Heart left ventricle (tissue), 16 donors: ENCODE data around the gene HDAC4. TPM values are rescaled to one million over a fixed set of nuclear protein-coding genes. Genes with fewer than 3 reads are reported as not detected.
A peak's percentile ranks its signal among the peaks of the same experiment; 100 is the strongest.

ENCODE experiments used
- ATAC-seq, 4 donors: fragments of 200-7000 bp; cut with Tn5 transposase; one replicate each; pipeline ENCODE4 v1.9.1; 2020 to 2022; ENCODE audit warnings: moderate library complexity in 4 of 4, mild to moderate bottlenecking in 3 of 4, moderate number of reproducible peaks in 1 of 4
- DNase-seq, 5 donors: peaks; one replicate each; pipeline ENCODE4 v3.0.0-alpha.2; 2020
- H3K27ac ChIP-seq, 12 donors: fragments of 200-600 bp; sonication (generic) in 4 of 12; one replicate each; pipeline versions ENCODE4 v1.5.0 to v1.8.0; 2016 to 2022; ENCODE audit warnings: mild to moderate bottlenecking in 2 of 12
- H3K27me3 ChIP-seq, 9 donors: fragments of 200-600 bp; sonication (generic) in 2 of 9; one replicate each; pipeline versions ENCODE4 v1.5.1 to v1.8.0; 2016 to 2022; ENCODE audit warnings: mild to moderate bottlenecking in 3 of 9
- H3K36me3 ChIP-seq, 9 donors: fragments of 200-600 bp; sonication (generic) in 2 of 9; one replicate each; pipeline versions ENCODE4 v1.5.0 to v1.8.0; 2018 to 2022; ENCODE audit warnings: mild to moderate bottlenecking in 2 of 9
- H3K4me1 ChIP-seq, 12 donors: fragments of 200-600 bp; sonication (generic) in 4 of 12; one replicate each; pipeline versions ENCODE4 v1.5.0 to v1.8.0; 2016 to 2022; ENCODE audit warnings: mild to moderate bottlenecking in 3 of 12
- H3K4me3 ChIP-seq, 12 donors: fragments of 200-600 bp; sonication (generic) in 4 of 12; one replicate each; pipeline versions ENCODE4 v1.5.0 to v1.8.0; 2017 to 2022; ENCODE audit warnings: mild to moderate bottlenecking in 9 of 12, moderate library complexity in 4 of 12
- H3K9me3 ChIP-seq, 12 donors: fragments of 200-600 bp; sonication (generic) in 4 of 12; one replicate each; pipeline versions ENCODE4 v1.5.0 to v1.8.0; 2016 to 2022; ENCODE audit warnings: mild to moderate bottlenecking in 1 of 12
- POLR2A ChIP-seq, 2 donors: fragments of 450-650 bp; IDR thresholded peaks; one replicate each; pipeline ENCODE4 v1.6.1; 2017; ENCODE audit warnings: antibody characterized with exemption in 2 of 2, mild to moderate bottlenecking in 2 of 2, moderate library complexity in 2 of 2
- WGBS, 4 donors: extraction: QIAGEN DNeasy Blood & Tissue Kit in 2 of 4; methylation state at CpG; one replicate each; pipeline versions ENCODE4 v1.1.5 to v1.1.7; 2013 to 2018; 5-methylcytosine and 5-hydroxymethylcytosine counted together
- intact Hi-C, 10 donors: fragments of 100-400 bp; cut with DNase I; formaldehyde crosslinking; loops; one replicate each; pipeline versions ENCODE4 v1.11.1 to v1.14.2; 2022
- polyA plus RNA-seq, 2 donors: library from polyadenylated mRNA; stranded (reverse); fragments of 200-250 nt; gene quantifications; one replicate each; pipeline ENCODE4 v1.2.3, GENCODE V29; 2013
- total RNA-seq, 9 donors: library from RNA; depleted of rRNA in 2 of 9; stranded (reverse); fragments of >200 nt in 2 of 9; fragmentation: NEBNext Ultra II Directional in 3 of 9; extraction: Animal tissue kit (Norgen Biotek cat#: 25700) in 3 of 9; gene quantifications; one replicate each; pipeline versions ENCODE4 v1.1.0 to v1.2.4, GENCODE V29; 2016 to 2023
- TF ChIP-seq, protein P1 (sequence below), 12 donors: fragments of 200-600 bp; sonication (generic) in 4 of 12; IDR thresholded peaks; one replicate each; pipeline versions ENCODE4 v1.5.0 to v1.8.0; 2018 to 2022; ENCODE audit warnings: antibody characterized with exemption in 12 of 12, mild to moderate bottlenecking in 5 of 12
- donor health status: ischemic (EF 13 %, LVEDD 7.1; RV severe dilation, severe dysfunction).
- donor health status: healthy with polysubstance abuse.
- donor health status: DM: no; HTN: yes; CAD: no.
- donor health status: DM: no; HTN: no; CAD: no.
- donor health status: ischemic (EF 25% LVEDD 6.9; RV normal size, moderate dysfunction).
- donor health status: ischemic (EF 25% LVEDD 5.7; RV mildly dilated, moderate dysfunction).
- donor health status: healthy.
- donor health status: DM: yes; HTN: yes; CAD: no.
- donor health status: ischemic (EF 35%, LVEDD 5.7; RV mildly dilated, moderate dysfunction).
- donor health status: nonischemic (EF 11% LVEDD 7.7; RV severe dilation, severe dysfunction).
- donor health status: DM: yes; HTN: yes; CAD: no.
- donor health status: PGD.
- donor health status: ischemic (EF 29% LVEDD 5.4; RV normal size, mild dysfunction).
- donor health status: nonischemic (EF 23%, LVEDD 6.1; RV moderate dilation, normal function).

HDAC4 gene
- total and polyA plus RNA-seq, 11 donors = 13.9 to 37.6 (median 27.5) TPM

DNA sequence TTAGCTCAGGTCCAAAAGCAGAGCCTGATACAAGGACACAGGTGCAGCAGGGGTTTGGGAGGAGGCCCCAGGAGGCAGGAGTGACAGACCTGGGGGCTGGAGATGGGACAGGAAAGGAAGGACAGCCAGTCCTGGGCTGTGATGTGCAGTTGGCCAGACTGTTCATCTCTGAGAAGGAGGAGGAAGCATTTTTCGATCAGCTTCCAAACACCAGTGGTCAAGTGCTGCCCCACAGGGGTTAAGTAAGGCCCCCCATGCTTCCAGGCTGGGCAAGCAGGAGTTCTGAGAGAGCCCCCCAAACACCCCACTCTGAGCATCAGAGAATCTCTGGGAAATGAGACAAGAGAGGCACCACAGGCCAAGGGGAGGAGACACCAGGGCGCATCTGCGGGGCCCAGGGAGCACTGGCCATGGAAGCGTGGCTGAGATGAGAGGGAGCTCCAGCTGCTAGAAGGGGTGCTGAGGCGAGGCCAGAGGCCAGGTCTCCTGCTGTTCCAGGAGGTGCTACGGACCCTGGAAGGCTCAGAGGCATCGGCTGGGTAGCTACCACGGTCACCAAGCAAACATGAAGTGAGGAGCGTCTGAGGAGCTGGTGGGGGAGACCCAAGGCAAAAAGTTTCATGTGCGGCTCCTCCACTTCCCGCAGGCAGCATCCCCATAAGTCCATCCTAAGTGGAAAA lies 5.6 kb upstream of the HDAC4 start:
- ATAC-seq = no peak
- DNase-seq = no peak
- intact Hi-C loops = loop anchor here in 2 of 10 donors (10.0 kb wide), 2 partner anchors 372 to 728 kb away; partner anchors contain the start of gene COPS9 (in 1 of the 2)
- H3K9me3 ChIP-seq = peaks cover 0 to 8% (median 0%) of the 10 kb centered on the region in 12 donors
- H3K27ac ChIP-seq = no peak overlapping the region
- no peaks in the 10 kb centered on the region for H3K36me3 ChIP-seq
- no peaks in the 10 kb centered on the region for H3K27me3 ChIP-seq
- TF ChIP-seq, protein P1, sequence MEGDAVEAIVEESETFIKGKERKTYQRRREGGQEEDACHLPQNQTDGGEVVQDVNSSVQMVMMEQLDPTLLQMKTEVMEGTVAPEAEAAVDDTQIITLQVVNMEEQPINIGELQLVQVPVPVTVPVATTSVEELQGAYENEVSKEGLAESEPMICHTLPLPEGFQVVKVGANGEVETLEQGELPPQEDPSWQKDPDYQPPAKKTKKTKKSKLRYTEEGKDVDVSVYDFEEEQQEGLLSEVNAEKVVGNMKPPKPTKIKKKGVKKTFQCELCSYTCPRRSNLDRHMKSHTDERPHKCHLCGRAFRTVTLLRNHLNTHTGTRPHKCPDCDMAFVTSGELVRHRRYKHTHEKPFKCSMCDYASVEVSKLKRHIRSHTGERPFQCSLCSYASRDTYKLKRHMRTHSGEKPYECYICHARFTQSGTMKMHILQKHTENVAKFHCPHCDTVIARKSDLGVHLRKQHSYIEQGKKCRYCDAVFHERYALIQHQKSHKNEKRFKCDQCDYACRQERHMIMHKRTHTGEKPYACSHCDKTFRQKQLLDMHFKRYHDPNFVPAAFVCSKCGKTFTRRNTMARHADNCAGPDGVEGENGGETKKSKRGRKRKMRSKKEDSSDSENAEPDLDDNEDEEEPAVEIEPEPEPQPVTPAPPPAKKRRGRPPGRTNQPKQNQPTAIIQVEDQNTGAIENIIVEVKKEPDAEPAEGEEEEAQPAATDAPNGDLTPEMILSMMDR (IDR thresholded peaks at IDR 0.05) = no peak
- TF ChIP-seq POLR2A (IDR thresholded peaks at IDR 0.05) = no peak
- H3K4me3 ChIP-seq = no peak overlapping the region
- WGBS, 4 donors = 90 to 93% (median 91%) methylated on average over 11 of the region's 11 CpGs
- H3K4me1 ChIP-seq = peaks cover 0 to 10% (median 2%) of the 10 kb centered on the region in 12 donors

DNA sequence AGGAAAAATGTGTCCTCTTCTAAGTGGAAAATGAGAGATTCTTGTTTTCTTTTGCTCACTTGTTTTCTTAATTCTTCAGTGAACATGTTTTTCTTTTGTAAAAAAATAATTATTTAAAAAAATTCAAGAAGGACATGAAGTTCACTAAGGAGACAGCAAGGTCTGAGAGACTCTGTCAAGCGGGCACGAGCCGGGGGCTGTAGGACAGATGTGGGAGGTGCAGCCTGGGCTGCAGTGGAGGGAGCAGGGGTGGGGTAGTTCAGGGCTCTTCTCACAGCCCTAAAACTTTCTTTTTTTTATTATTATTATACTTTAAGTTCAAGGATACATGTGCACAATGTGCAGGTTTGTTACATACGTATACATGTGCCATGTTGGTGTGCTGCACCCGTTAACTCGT lies 4.3 kb upstream of the HDAC4 start:
- intact Hi-C loops = loop anchor here in 2 of 10 donors (10.0 kb wide), 2 partner anchors 370 to 730 kb away; partner anchors contain the start of gene COPS9 (in 1 of the 2)

DNA sequence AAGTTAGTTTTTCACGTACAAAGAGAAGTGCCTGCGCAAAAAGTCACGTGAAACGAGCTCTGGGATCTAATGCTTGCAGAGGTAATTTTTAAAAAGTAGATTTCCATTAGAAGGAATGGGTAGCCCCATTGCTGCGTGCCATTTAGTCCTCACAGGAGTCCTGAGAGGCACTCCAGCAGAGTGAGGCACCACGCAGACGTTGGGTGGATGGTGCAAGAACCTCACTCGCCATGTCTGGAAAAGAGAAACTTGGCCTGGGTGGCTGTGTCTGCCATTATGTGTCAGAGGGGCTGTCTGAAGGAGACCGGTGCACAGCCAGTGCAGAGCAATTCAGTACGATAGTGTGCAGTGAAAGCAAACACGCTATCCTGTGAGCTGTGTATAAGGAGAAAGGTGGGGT lies 1.8 kb upstream of the HDAC4 start:
- no peaks in the 10 kb centered on the region for H3K27me3 ChIP-seq
- intact Hi-C loops = loop anchor here in 3 of 10 donors (5.0 to 10.0 kb wide), 3 partner anchors 85 to 732 kb away; partner anchors contain the start of gene COPS9 (in 1 of the 3)
- DNase-seq = peak in 1 of 5 donors; percentile 4
- peak overlapping the region in 1 of 12 donors; percentile 72 for H3K4me3 ChIP-seq
- H3K4me1 ChIP-seq = peaks cover 0 to 28% (median 16%) of the 10 kb centered on the region in 12 donors
- TF ChIP-seq, protein P1 (IDR thresholded peaks at IDR 0.05) = no peak
- TF ChIP-seq POLR2A (IDR thresholded peaks at IDR 0.05) = no peak
- no peak for ATAC-seq
- H3K27ac ChIP-seq = no peak overlapping the region
- H3K36me3 ChIP-seq = no peaks in the 10 kb centered on the region
- no peaks in the 10 kb centered on the region for H3K9me3 ChIP-seq
- 96 to 99% (median 98%) methylated on average over 11 of the region's 11 CpGs for WGBS, 4 donors

More for the DNA sequence above, 4.3 kb upstream of the HDAC4 start:
- WGBS, 4 donors = 90 to 92% (median 91%) methylated on average over 6 of the region's 6 CpGs
- Histone ChIP-seq H3K4me3 (no peak overlapping the region), H3K4me1 (peaks cover 0 to 10% (median 2%) of the 10 kb centered on the region in 12 donors), H3K36me3 (no peaks in the 10 kb centered on the region), H3K9me3 (peaks cover 0 to 8% (median 0%) of the 10 kb centered on the region in 12 donors), H3K27ac (no peak overlapping the region), H3K27me3 (no peaks in the 10 kb centered on the region)
- DNase-seq = peak in 1 of 5 donors; percentile 4
- ATAC-seq = no peak
- TF ChIP-seq POLR2A (IDR thresholded peaks at IDR 0.05) = no peak

DNA sequence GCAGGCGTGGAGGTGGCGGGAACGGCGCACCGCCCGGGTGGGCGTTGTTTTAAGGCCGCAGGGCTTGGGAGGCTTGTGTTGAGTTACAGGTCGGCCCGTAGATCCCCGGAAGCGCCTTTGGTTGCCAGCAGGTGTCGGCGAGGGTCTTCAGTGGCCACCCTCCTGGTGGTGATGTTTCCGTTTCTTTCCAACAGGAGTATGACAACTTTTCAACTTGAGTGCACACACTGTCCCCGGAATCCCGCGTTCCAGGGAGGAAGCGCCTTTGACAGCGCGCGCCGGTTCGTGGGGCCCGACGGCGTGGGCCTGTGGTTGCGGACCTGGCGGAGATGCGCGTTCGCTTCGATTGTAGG lies 1.0 kb upstream of the HDAC4 start:
- TF ChIP-seq, protein P1 (IDR thresholded peaks at IDR 0.05) = peak in 5 of 12 donors; percentile 9 to 15 (median 14)
- TF ChIP-seq POLR2A (IDR thresholded peaks at IDR 0.05) = no peak
- DNase-seq (peak in 1 of 5 donors; percentile 76), ATAC-seq (peak in 2 of 4 donors; percentile 1 to 12)
- Histone ChIP-seq H3K4me3 (peak overlapping the region; percentile 32 to 91 (median 74)), H3K4me1 (peaks cover 0 to 37% (median 22%) of the 10 kb centered on the region in 12 donors), H3K9me3 (no peaks in the 10 kb centered on the region), H3K27ac (peak overlapping the region; percentile 94 to 100 (median 99)), H3K36me3 (no peaks in the 10 kb centered on the region), H3K27me3 (no peaks in the 10 kb centered on the region)
- WGBS, 4 donors = 1 to 4% (median 2%) methylated on average over 25 to 33 of the region's 33 CpGs
- intact Hi-C loops = loop anchor here in 5 of 10 donors (2.0 to 10.0 kb wide), 5 partner anchors 73 to 733 kb away; partner anchors contain the start of gene COPS9 (in 1 of the 5)
